C4-2B (cell line): ENCODE results near the gene IFI30.

Source experiments
- CTCF ChIP-seq: fragments of 450-650 bp; conservative IDR thresholded peaks from 2 replicates; pipeline ENCODE4 v1.5.1; 2017; ENCODE audit warnings: mild to moderate bottlenecking
- ZFX ChIP-seq: fragments of 450-650 bp; IDR thresholded peaks from 2 replicates; pipeline ENCODE4 v1.6.1; 2017

GRCh38 chr19:18152817-18153555 lies 20.6 kb upstream of the IFI30 start, which contains the start of gene PIK3R2:
- TF ChIP-seq CTCF (no peak; the same call in 1 of the 2 replicates), ZFX (peak; percentile 70; the same call in 1 of the 2 replicates)
